Measurements from ENCODE around the gene PTPRE. TPM values are rescaled to one million over a fixed set of nuclear protein-coding genes. Genes with fewer than 3 reads are reported as not detected.

Gene PTPRE
- total RNA-seq, 2 donors from 2014 or later: 6.5 to 8.9 TPM

- 75 to 85% methylated on average over 13 to 16 of the region's 16 CpGs for WGBS, 2 donors
- H3K9me3 ChIP-seq: no peaks in the 10 kb centered on the region
- H3K27ac ChIP-seq: peak overlapping the region in 1 of 4 donors; percentile 49
- ATAC-seq (no peak), DNase-seq (peak in 1 of 4 donors; percentile 70)
- H3K27me3 ChIP-seq: no peaks in the 10 kb centered on the region
- no peaks in the 10 kb centered on the region for H3K36me3 ChIP-seq (replicated peaks in 1 of 2; ENCODE audit: insufficient read depth in 1 of 2, low read depth in 2 of 2)
- TF ChIP-seq, protein P1, sequence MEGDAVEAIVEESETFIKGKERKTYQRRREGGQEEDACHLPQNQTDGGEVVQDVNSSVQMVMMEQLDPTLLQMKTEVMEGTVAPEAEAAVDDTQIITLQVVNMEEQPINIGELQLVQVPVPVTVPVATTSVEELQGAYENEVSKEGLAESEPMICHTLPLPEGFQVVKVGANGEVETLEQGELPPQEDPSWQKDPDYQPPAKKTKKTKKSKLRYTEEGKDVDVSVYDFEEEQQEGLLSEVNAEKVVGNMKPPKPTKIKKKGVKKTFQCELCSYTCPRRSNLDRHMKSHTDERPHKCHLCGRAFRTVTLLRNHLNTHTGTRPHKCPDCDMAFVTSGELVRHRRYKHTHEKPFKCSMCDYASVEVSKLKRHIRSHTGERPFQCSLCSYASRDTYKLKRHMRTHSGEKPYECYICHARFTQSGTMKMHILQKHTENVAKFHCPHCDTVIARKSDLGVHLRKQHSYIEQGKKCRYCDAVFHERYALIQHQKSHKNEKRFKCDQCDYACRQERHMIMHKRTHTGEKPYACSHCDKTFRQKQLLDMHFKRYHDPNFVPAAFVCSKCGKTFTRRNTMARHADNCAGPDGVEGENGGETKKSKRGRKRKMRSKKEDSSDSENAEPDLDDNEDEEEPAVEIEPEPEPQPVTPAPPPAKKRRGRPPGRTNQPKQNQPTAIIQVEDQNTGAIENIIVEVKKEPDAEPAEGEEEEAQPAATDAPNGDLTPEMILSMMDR (IDR thresholded peaks at IDR 0.05): no peak
- no peak for TF ChIP-seq POLR2A (IDR thresholded peaks at IDR 0.05)
- intact Hi-C loops (cut with DNase I): no loop called here
- no peak overlapping the region for H3K4me3 ChIP-seq
- no peaks in the 10 kb centered on the region for H3K4me1 ChIP-seq
Observed at GRCh38 chr10:128054163-128054970, 147.5 kb downstream of the PTPRE start.

- H3K36me3 ChIP-seq (replicated peaks in 1 of 2; ENCODE audit: insufficient read depth in 1 of 2, low read depth in 2 of 2): no peaks in the 10 kb centered on the region
- WGBS, 2 donors: 85 to 86% methylated on average over 25 of the region's 25 CpGs
Observed at GRCh38 chr10:128055061-128055868, 148.4 kb downstream of the PTPRE start.

GRCh38 chr10:128056303-128057050 lies 149.6 kb downstream of the PTPRE start:
- H3K4me1 ChIP-seq: no peaks in the 10 kb centered on the region
- DNase-seq (no peak), ATAC-seq (no peak)
- TF ChIP-seq, protein P1 (IDR thresholded peaks at IDR 0.05): no peak
- TF ChIP-seq POLR2A (IDR thresholded peaks at IDR 0.05): no peak
- H3K36me3 ChIP-seq (replicated peaks in 1 of 2; ENCODE audit: insufficient read depth in 1 of 2, low read depth in 2 of 2): no peaks in the 10 kb centered on the region
- H3K27me3 ChIP-seq: no peaks in the 10 kb centered on the region
- 71 to 82% methylated on average over 13 to 17 of the region's 17 CpGs for WGBS, 2 donors
- H3K9me3 ChIP-seq: no peaks in the 10 kb centered on the region
- intact Hi-C loops (cut with DNase I): no loop called here
- H3K4me3 ChIP-seq: no peak overlapping the region
- H3K27ac ChIP-seq: no peak overlapping the region

More at GRCh38 chr10:128055061-128055868, 148.4 kb downstream of the PTPRE start:
- H3K9me3 ChIP-seq: no peaks in the 10 kb centered on the region
- ATAC-seq (no peak), DNase-seq (no peak)
- intact Hi-C loops (cut with DNase I): no loop called here
- H3K27me3 ChIP-seq: no peaks in the 10 kb centered on the region
- no peak overlapping the region for H3K27ac ChIP-seq
- TF ChIP-seq POLR2A (IDR thresholded peaks at IDR 0.05): no peak
- TF ChIP-seq, protein P1 (IDR thresholded peaks at IDR 0.05): no peak
- H3K4me3 ChIP-seq: no peak overlapping the region
- no peaks in the 10 kb centered on the region for H3K4me1 ChIP-seq

DNA sequence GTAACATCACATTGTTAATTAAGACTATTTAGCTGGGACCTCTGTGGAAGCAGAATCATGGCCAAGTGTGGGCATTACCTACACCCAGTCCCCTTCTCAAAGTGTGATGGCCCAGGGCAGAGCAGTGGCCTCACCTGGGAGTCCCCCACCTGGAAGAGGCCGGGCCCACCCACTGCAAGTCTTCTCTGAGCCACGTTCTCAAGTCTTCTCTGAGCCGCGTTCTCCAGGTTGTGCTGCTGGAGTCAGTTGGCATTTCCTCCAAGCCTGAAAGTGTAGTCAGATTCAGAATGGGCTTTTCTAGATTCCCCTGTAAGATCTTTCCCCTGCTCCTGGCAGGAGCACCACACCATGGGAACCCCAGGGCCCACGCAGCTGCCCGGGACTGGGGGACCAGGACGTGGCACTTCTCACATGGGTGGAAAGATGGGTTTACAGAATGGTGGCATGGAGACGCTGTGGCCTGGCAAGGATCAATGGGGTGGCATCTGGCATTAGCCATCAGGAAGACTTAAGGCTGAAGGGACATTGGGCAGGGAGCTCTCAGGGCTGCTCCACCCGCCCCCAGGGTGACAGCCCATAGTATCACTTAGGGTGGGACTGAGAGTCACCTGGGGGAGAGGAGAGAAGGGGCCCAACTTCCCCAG lies 151.3 kb downstream of the PTPRE start:
- H3K36me3 ChIP-seq (replicated peaks in 1 of 2; ENCODE audit: insufficient read depth in 1 of 2, low read depth in 2 of 2): no peaks in the 10 kb centered on the region
- DNase-seq (no peak), ATAC-seq (no peak)
- WGBS, 2 donors: 73 to 74% methylated on average over 9 of the region's 9 CpGs
- H3K27ac ChIP-seq: no peak overlapping the region
- H3K4me3 ChIP-seq: no peak overlapping the region
- TF ChIP-seq, protein P1 (IDR thresholded peaks at IDR 0.05): no peak
- TF ChIP-seq POLR2A (IDR thresholded peaks at IDR 0.05): no peak
- no peaks in the 10 kb centered on the region for H3K4me1 ChIP-seq
- no peaks in the 10 kb centered on the region for H3K9me3 ChIP-seq
- H3K27me3 ChIP-seq: no peaks in the 10 kb centered on the region
- intact Hi-C loops (cut with DNase I): no loop called here

All from body of pancreas (tissue), 4 donors.